NCI-H82 treated with DMSO at 0.1 percent for 48 hours (cell line): ENCODE data around the gene CENPP.

Experiments used
- DNase-seq: peaks from one replicate; lab custom pipeline; 2025; ENCODE audit not compliant: unreplicated experiment; lab: John Stamatoyannopoulos, UW

The CENPP gene

GRCh38 chr9:92650839-92651621 lies 325.3 kb downstream of the CENPP start:
- DNase-seq, result no peak

GRCh38 chr9:92652461-92652860 lies 326.7 kb downstream of the CENPP start:
- no peak for DNase-seq

GRCh38 chr9:92654481-92655301 lies 328.9 kb downstream of the CENPP start:
- no peak for DNase-seq

DNA sequence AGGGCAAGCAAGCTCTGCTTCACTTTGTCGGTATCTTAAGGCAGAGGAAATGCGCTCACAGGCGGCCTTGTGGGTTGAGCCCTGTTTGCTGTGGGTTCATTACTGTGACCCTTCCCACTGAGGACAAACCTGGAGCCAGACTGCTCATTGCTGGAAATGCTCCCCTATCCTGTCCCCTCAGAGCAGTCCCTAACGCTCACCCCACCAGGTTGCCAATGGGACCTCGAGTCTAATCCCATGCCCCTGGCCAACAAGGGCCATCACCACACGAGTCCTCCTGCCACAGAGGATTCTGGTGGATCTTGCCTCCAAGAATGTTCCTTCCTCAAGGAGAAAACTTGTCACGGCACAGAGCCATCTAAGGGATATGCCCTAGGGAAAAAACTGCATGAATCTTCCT lies 329.6 kb downstream of the CENPP start:
- no peak for DNase-seq

DNA sequence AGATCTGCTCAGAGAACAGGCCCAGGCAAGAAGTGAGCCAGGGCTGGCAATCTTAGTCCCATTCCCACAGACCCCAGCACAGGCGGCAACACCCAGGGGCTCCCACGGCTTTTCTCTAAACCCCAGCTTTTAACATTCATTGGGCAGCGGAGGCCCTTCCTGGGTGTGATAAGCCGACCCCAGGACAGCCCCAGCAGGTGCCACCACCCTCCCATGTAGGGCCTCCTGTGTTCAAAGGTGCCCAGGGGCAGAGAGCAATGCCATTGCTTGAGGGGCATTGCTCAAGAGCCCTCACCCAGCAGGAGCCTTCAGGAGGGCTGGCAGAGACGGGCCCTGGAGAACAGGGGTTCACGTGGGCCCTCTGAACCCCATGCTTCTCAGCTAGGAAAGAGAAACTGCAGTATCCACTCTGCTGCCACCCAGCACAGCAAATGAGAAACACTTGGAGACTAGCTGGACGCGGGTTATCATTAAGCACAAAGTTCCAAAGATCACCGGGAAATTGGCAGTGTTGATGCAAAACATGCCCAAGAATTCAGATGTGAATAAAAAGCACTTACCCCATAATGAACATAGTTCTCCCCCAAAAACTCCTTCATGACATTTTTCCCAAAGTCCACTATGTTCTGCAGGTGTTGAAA lies 330.3 kb downstream of the CENPP start:
- no peak for DNase-seq

DNA sequence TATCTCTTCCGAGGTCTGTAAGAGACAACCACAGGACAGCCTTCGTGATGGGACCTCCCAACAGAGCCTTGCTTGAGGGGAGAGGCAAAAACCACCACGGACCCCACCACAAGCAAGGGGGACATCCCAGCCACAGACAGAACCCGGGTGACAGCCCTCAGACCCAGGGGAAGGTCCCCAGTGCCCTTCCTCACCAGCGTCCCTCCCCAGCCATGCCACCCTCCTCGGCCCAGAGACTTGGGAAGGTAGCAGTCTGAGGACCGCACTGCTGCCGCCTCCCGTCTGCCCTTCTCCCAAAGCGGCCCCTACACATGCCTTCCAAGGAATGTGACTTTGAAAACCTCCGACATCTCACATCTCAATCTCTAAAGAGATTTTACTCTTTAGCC lies 330.8 kb downstream of the CENPP start:
- DNase-seq, result no peak

DNA sequence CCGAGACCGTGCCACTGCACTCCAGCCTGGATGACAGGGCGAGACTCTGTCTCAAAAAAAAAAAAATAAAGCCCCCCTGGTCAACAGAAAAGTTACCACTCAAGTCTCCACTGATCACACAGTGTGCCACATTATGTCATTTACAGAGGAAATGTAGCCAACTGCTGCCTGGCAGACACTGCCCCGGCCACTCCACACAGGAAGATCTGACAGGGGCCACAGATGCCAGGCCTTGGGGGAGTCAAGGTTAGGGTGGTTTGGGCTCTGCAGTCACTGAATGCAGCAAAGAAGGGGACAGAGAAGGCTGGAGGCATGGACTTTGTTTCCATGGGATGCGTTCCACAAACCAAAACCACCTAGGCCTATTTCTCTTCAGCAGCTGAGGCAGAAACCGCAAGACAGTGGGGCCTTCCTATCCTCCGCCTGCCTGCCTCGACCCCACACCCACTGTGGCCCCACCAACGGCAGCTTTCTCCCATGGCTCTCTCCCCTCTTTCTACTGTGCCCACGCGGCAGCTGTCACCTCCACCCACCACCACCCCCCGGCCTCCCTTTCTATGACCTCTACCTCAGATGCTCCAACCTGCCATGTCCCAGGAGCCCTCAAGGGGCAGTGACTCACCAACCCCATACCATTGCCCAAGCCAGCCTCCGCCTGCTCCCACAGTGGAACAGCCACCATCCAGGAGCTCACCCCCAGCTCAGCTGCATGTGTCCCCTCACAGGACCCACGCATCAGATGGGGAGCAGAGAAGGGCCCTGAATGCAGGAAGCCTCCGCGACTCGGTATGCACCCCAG lies 331.7 kb downstream of the CENPP start:
- DNase-seq, result no peak

DNA sequence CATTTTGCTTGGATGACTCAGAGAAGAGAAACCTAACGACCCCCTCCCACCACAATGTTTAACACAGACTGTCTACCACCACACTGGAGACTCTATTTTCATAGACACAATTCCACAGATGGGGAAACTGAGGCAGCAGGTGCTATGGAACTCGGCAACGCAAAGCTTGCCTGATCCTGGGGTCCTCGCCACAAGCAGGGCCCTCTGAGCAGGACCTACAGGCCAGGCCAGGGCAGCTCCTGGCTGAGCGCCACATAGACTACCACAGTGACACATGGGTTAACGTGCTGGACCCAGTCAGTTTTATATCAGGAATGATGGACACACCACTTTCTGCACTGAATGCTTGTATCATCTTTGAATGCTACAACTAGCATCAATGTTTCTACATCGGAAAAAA lies 332.4 kb downstream of the CENPP start:
- no peak for DNase-seq

DNA sequence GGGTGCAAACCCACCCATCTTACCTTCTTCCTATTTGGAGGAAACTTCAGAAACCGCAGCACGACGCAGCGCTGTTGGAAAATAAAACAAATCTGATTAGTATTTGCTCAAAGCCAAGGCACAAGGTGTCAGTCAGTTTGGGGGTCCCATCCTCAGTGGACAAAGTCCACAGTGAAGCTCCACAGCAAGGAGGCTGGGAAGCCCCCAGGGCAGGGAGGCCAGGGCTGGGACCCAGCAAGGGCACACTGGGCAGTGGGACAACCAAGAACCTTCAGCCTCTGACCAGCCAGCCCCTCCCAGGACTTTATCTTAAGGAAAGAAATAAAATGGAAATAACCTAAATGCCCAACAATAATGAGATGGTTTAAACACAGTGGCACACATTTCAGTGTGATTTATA lies 332.9 kb downstream of the CENPP start:
- DNase-seq, result no peak

DNA sequence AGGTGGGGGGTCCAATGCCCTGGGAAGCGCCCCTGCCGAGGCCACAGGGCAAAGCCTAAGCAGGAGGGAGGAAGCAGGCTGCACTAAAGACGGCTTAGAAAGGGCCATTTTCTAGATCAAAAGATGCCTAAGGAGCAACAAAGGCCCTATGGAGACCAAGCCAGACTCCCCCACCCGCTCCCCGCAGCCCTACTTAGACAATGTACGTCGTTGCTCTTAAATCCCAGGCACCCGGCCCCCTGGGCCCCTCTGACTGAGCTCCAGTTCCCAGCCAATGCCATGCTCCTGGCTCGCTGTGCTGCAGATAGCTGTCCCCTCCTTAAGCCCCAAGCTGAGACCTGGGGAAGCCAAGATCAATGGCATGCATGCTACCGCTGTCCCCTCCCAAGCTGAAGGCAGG lies 333.8 kb downstream of the CENPP start:
- no peak for DNase-seq

DNA sequence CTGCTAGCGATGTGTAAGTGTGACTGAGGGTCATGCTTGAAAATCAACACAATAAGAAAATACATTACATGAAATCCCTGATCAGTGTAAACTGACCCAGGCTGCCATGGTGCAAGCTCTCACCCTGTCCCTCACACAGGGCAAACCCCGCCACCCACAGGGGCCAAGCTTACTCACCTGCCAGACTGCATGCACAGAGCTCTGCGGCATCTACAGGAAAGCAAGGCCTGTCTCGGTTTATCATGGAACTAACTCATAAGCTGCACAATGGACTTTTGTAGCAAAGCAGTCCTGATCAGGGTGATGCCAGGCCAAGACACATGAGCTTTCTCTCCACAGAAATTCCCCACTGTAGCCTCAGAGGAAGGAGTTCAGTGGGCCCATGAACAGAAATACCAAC lies 334.5 kb downstream of the CENPP start:
- DNase-seq, result no peak

GRCh38 chr9:92661127-92661526 lies 335.4 kb downstream of the CENPP start:
- no peak for DNase-seq

DNA sequence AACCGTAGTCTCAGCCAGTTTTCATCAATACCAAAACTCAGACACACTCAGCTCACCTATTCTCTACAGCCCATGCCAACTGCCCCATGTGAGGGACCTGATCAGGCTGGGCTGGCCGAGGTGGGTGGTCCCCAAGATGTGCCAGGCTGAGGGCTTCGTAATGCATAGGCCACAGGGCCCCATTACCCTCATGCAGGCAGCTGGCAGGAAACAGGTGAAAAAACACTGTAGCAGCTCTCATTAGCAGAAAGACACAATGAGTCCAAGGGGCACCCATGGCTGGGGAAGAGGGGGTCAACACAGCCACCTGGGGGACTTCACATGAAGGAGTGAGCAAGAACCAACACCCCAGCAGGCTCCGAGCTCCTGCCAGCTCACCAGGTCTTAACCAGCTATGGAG lies 336.0 kb downstream of the CENPP start:
- no peak for DNase-seq

DNA sequence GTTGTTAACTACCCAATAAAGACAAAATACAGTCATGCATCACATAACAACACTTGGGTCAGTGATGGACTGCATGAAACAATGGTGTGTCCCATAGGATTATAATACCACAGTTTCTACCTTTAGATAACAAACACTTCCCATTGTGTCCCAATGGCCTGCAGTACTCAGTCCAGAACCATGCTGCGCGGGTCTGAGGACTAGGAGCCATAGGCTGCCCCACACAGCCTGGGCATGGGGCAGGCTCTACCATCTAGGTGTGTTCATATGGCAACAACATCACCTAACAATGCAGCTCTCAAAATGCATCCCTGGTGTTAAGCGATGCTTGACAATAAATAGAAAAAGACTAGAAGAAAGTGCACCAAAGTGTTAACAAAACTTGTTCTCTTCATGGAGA lies 337.4 kb downstream of the CENPP start:
- no peak for DNase-seq

GRCh38 chr9:92663951-92664350 lies 338.2 kb downstream of the CENPP start:
- DNase-seq, result no peak

- no peak for DNase-seq
Measured at GRCh38 chr9:92664394-92665152, 338.8 kb downstream of the CENPP start.

GRCh38 chr9:92665836-92666235 lies 340.1 kb downstream of the CENPP start:
- DNase-seq, result no peak

DNA sequence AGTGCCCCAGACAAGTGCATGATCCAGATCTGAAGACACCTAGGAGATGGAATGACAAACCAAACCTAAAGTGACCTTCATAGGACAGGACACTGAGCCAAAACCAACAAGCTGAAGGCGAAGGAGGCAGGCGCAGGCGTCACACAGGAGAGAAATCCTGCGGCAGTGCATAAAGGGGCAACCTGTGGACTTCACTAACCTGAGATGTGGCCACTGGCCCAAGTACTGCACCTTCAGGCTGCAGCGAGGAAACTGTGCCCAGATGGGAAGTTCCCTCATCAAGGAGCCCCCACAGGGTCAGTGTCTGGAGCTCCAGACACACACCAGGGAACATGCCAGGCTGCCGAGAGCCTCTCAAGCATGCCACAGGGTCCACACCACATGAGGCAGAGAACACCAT lies 340.5 kb downstream of the CENPP start:
- no peak for DNase-seq

DNA sequence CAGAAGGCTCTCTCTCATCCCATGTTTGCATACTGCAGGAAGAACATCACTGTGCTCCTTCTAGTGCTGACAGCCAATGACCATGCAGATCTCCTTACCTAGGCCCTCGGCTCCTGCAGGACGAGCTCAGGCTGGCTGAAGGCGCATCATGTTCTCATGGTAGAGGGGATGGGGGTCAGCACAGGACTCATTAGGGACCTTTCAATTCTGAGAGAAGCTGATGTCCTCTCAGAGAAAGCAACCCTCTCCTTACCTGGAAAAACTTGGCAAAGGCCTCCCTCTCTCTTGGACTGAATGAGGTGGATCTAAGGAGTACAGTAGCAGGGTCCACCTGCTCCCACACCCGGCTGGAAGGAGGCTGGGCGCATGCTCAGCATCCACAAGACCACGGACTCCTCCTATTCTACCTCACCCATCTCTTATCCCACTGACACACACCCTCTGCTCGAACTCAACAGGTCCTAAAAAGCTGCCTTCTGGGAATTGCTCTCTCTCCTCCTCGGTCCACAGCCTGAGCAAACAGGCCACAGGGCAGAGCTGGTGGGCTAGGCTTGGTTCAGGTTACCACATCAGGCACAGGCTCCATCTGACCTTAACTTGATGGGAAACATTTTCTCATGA lies 341.3 kb downstream of the CENPP start:
- no peak for DNase-seq
